Uterus (tissue), 2 donors: ENCODE measurements around the gene KCNIP1.

Source experiments
- POLR2A ChIP-seq, 2 donors: fragments of 450-650 bp; IDR thresholded peaks; one replicate each; pipeline ENCODE4 v1.6.1; 2016; ENCODE audit warnings: antibody characterized with exemption in 2 of 2, mild to moderate bottlenecking in 1 of 2, moderate library complexity in 1 of 2
- TF ChIP-seq, protein P1 (sequence below), 4 experiments: fragments of 200-600 bp in 2 of 4; fragments of 450-650 bp in 2 of 4; sonication (generic) in 2 of 4; IDR thresholded peaks; one replicate each; pipeline ENCODE4 v1.5.1; 2016 to 2019; ENCODE audit warnings: antibody characterized with exemption in 4 of 4, mild to moderate bottlenecking in 2 of 4, moderate library complexity in 1 of 4

DNA sequence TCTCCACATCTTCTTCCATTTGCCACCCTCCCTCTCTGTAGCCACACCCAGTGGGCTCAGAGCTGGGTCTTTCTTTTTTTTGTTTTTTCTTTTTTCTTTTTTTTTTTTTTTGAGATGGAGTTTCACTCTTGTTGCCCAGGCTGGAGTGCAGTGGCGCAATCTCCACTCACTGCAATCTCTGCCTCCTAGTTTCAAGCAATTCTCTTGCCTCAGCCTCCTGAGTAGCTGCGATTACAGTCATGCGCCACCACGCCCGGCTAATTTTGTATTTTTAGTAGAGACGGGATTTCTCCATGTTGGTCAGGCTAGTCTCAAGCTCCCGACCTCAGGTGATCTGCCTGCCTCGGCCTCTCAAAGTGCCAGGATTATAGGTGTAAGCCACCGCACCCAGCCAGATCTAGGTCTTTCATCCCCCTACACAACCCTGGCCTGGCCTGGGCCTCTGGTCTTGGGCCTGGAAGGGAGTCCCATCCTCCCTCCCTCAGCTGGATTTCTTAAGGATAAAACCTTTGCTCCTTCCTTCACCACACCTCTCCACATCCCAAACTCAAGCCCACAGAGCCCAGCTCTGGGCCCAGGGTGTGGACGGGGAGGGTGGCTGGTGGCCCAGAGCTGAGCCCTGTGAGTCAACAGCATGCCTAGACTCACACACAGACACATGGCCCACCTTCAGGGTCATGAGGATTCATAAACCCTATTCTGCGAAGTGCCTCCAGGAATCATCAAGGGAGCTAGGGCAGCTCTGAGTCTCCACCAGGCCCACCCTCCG is 18.8 kb upstream of the KCNIP1 start:
- TF ChIP-seq, protein P1, sequence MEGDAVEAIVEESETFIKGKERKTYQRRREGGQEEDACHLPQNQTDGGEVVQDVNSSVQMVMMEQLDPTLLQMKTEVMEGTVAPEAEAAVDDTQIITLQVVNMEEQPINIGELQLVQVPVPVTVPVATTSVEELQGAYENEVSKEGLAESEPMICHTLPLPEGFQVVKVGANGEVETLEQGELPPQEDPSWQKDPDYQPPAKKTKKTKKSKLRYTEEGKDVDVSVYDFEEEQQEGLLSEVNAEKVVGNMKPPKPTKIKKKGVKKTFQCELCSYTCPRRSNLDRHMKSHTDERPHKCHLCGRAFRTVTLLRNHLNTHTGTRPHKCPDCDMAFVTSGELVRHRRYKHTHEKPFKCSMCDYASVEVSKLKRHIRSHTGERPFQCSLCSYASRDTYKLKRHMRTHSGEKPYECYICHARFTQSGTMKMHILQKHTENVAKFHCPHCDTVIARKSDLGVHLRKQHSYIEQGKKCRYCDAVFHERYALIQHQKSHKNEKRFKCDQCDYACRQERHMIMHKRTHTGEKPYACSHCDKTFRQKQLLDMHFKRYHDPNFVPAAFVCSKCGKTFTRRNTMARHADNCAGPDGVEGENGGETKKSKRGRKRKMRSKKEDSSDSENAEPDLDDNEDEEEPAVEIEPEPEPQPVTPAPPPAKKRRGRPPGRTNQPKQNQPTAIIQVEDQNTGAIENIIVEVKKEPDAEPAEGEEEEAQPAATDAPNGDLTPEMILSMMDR (IDR thresholded peaks at IDR 0.05), result no peak
- no peak for TF ChIP-seq POLR2A (IDR thresholded peaks at IDR 0.05)
